Activated CD8-positive, alpha-beta memory T cell treated with anti-CD3 and anti-CD28 coated beads, Interleukin-2, amount 10 ng/mL, durations not matched to agents 7 days and 5 days (primary cell): ENCODE data around the gene GPR45. TPM values are rescaled to one million over a fixed set of nuclear protein-coding genes. Genes with fewer than 3 reads are reported as not detected.

Experiments
- ATAC-seq: fragments of 150-1000 bp; cut with Tn5 transposase; one replicate; pipeline ENCODE4 v1.10.0; 2021; ENCODE audit warnings: moderate library complexity
- CTCF ChIA-PET: fragments of 350-600 bp; sonication (Branson Sonifier 250); formaldehyde crosslinking; loops from one replicate; lab custom pipeline; 2021; ENCODE audit warnings: antibody characterized with exemption; lab: Charles Lee
- DNase-seq: peaks from one replicate; pipeline ENCODE4 v3.0.0-alpha.2; 2020
- H3K27ac Mint-ChIP-seq: one replicate; pipeline ENCODE4 v1.8.0; 2021; ENCODE audit warnings: mild to moderate bottlenecking, mixed read lengths
- H3K27me3 Mint-ChIP-seq: one replicate; pipeline ENCODE4 v1.8.0; 2021; ENCODE audit warnings: mixed read lengths
- H3K36me3 Mint-ChIP-seq: one replicate; pipeline ENCODE4 v1.8.0; 2021; ENCODE audit warnings: mild to moderate bottlenecking, mixed read lengths
- H3K4me1 Mint-ChIP-seq: one replicate; pipeline ENCODE4 v1.8.0; 2021; ENCODE audit warnings: mixed read lengths
- H3K4me3 Mint-ChIP-seq: one replicate; pipeline ENCODE4 v1.8.0; 2021; ENCODE audit warnings: mild to moderate bottlenecking, moderate library complexity, mixed read lengths
- H3K9me3 Mint-ChIP-seq: one replicate; pipeline ENCODE4 v1.8.0; 2022; ENCODE audit warnings: low read depth, mixed read lengths
- total RNA-seq, 2 experiments: library from RNA; stranded (reverse); gene quantifications; one replicate each; pipeline ENCODE4 v1.2.3, GENCODE V29; 2021

The GPR45 gene
- total RNA-seq, 2 experiments from 2014 or later, result not detected

DNA sequence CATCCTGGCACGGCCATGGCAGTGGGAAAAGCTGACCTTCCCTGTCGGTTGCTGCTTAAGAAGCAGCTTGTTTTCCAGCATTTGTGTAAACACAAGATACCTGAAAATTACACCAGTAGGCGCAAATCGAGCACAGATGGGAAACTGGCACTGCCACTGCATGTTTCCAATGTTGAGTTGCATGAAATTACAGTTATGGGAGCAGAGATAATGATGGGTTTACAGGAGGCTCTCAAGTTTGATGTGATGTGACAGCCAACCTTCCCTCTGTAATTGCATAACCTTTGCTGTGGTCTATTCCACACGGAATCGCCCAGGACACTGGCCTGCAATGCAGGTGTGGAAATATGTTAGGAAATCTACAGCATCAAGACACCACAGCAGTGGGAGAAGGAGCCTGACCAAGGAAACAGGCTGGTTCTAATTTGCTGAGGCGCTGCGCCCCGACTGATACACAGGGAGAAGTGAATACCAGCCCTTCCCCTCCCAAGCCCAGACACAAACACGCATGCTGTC is 17.4 kb downstream of the GPR45 start:
- CTCF ChIA-PET, result interaction anchor here (2.0 kb wide), 1 partner anchor 27 kb away, joined by 4 read pairs; no protein-coding TSS in a partner anchor
- ATAC-seq (no peak), DNase-seq (no peak)
- Mint-ChIP-seq H3K27me3 (peaks cover 4% of the 10 kb centered on the region), H3K36me3 (no peaks in the 10 kb centered on the region), H3K27ac (no peak overlapping the region), H3K9me3 (no peaks in the 10 kb centered on the region), H3K4me3 (no peak overlapping the region), H3K4me1 (no peaks in the 10 kb centered on the region)

DNA sequence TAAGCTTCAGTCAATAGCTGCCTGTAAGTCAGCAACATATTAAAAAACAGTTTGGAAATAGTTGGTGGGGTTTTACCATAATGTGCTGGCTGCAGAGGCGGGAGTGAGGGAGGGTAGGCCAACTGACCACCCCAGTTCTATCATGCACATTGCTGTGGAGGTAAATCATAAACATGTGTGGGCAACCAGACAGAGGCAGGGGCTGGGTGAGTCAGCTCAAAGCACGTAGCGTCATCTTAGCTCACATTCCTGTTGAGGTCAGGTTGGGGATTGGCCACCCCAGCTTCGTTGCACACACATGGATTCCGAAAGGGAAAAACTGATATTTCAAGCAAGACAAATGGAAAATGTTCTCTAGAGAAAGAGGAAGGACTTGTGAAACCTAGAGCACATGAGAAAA is 19.5 kb downstream of the GPR45 start:
- DNase-seq, result no peak
- Mint-ChIP-seq H3K4me1 (no peaks in the 10 kb centered on the region), H3K9me3 (no peaks in the 10 kb centered on the region), H3K27ac (no peak overlapping the region), H3K36me3 (peaks cover 4% of the 10 kb centered on the region), H3K4me3 (no peak overlapping the region), H3K27me3 (peaks cover 4% of the 10 kb centered on the region)
- CTCF ChIA-PET, result interaction anchor here (1.7 kb wide), 1 partner anchor 146 kb away, joined by 4 read pairs; no protein-coding TSS in a partner anchor
- no peak for ATAC-seq

DNA sequence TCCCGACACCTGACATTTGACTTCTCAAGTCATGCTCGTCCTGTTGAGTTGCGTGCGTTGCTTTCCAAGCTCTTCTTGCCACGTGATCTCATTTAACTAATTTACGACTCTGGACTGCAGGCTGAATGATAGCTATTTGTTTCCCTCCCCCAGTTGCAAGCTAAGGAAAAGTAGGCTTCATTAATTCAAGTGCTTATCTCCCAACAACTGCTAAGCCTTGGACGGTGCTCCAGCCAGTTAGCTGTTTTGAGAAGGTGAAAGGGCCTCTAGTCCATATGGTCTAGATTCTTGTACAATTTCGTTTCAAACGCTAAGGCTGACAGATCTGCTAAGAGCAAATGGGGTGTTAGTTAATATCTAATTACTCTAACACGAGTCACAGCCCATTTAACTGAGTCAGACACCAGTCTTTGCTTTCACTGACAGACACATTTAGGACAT is 21.1 kb downstream of the GPR45 start:
- Mint-ChIP-seq H3K27me3 (no peaks in the 10 kb centered on the region), H3K36me3 (peaks cover 6% of the 10 kb centered on the region), H3K27ac (no peak overlapping the region), H3K4me1 (no peaks in the 10 kb centered on the region), H3K9me3 (no peaks in the 10 kb centered on the region), H3K4me3 (no peak overlapping the region)
- CTCF ChIA-PET, result interaction anchor here (1.7 kb wide), 1 partner anchor 148 kb away, joined by 4 read pairs; no protein-coding TSS in a partner anchor
- ATAC-seq, result no peak
- DNase-seq, result no peak

DNA sequence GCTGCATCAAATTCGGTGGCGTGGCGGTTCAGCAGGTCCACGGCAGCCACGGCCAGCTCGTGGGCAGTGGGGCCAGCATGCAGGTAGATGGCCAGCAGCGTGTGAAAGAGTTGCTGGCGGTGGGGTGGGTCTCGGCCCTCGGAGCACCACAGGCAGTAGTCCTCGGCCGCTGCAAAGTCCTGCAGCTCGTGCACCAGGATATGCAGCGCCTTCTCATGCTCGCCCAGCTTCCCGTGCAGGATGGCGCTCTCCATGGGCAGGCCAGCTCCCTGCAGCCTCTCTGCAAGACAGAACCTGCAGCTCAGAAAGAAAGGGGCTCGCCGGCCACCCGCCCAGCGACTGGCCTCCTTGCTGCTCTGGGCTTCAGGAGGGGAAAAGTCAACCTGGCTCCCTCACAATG is 27.9 kb downstream of the GPR45 start:
- Mint-ChIP-seq H3K4me3 (no peak overlapping the region), H3K27me3 (no peaks in the 10 kb centered on the region), H3K36me3 (peaks cover 16% of the 10 kb centered on the region), H3K27ac (no peak overlapping the region), H3K9me3 (no peaks in the 10 kb centered on the region), H3K4me1 (no peaks in the 10 kb centered on the region)
- ATAC-seq, result no peak
- CTCF ChIA-PET, result no interaction called here
- DNase-seq, result no peak

DNA sequence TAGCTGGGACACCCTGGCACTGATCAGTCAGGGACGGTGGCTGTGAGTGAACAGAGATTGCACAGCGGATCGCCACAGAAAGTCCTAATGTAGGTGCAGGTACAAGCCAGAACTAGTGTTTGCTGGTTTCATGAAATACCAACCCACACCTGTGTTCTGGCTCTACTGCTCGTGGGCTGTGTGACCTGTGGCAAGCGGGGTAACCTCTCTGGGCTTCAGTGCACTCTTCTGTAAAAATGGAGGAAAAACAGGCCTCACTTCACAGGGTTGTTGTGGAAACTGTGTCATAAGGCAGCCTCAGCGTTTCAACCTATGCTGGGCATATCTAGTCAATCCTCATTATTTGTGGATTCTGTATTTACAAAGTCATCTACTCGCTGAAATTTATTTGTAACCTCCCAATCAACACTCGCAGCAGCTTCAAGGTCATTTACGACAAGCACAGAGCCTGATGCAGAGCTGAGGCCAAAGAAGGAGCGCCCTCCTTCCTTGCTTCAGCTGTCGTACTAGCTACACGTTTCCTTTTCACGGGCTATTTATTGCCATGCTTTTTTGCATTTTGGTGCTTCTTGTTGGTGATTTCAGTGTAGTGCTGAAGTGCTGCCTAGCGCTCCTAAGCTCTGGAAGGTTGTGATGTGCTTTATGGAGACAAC is 30.0 kb downstream of the GPR45 start:
- no peaks in the 10 kb centered on the region for H3K9me3 Mint-ChIP-seq
- CTCF ChIA-PET, result interaction anchor here (1.5 kb wide), 1 partner anchor 33 kb away, joined by 3 read pairs; no protein-coding TSS in a partner anchor
- no peaks in the 10 kb centered on the region for H3K4me1 Mint-ChIP-seq
- no peak overlapping the region for H3K4me3 Mint-ChIP-seq
- no peaks in the 10 kb centered on the region for H3K27me3 Mint-ChIP-seq
- H3K27ac Mint-ChIP-seq, result no peak overlapping the region
- no peak for DNase-seq
- peaks cover 13% of the 10 kb centered on the region for H3K36me3 Mint-ChIP-seq
- no peak for ATAC-seq

DNA sequence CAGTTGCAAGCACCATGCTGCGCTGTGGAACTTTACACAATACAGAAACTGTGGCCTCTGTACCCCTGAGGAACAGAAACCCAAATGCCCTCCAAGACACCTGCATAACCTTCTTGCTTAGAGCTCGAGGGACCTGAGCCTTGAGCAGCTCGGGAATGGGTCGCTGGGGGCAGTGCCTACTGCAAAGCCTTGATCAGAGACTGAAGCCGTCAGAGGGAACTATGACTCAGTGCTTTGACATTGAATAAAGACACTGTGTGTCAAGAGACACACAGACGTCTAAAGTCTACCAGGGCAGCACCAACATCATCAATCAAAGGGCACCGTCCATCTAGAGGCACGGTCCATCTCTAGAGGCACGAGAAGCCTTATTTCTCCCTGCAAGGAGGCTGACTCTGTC is 30.6 kb downstream of the GPR45 start:
- peaks cover 15% of the 10 kb centered on the region for H3K36me3 Mint-ChIP-seq
- no peak overlapping the region for H3K27ac Mint-ChIP-seq
- DNase-seq (no peak), ATAC-seq (no peak)
- H3K27me3 Mint-ChIP-seq, result no peaks in the 10 kb centered on the region
- CTCF ChIA-PET, result interaction anchor here (1.5 kb wide), 1 partner anchor 34 kb away, joined by 3 read pairs; no protein-coding TSS in a partner anchor
- H3K4me3 Mint-ChIP-seq, result no peak overlapping the region
- H3K4me1 Mint-ChIP-seq, result no peaks in the 10 kb centered on the region
- H3K9me3 Mint-ChIP-seq, result no peaks in the 10 kb centered on the region

DNA sequence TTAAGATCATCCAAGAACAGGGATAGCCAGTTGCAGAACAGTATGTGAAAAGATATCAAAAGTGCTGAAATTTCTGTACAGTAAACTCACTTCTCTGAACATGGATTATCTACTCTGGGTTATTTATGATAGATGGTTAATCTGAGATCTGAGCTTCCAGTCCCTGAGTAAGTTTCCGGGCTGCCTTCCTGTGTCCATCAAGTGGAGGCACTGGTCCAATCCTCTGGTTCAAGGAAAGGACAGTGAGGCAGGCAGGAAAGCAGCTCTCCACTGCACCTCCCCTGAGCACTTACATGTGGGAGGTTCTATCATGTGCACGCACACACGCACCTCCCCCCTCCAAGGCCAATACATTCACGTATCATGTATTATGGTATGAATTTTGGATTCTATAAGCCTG is 32.5 kb downstream of the GPR45 start:
- no peaks in the 10 kb centered on the region for H3K27me3 Mint-ChIP-seq
- DNase-seq (no peak), ATAC-seq (no peak)
- H3K4me1 Mint-ChIP-seq, result no peaks in the 10 kb centered on the region
- peaks cover 11% of the 10 kb centered on the region for H3K36me3 Mint-ChIP-seq
- no peaks in the 10 kb centered on the region for H3K9me3 Mint-ChIP-seq
- CTCF ChIA-PET, result interaction anchor here (0.6 to 0.8 kb wide), 2 partner anchors 32 to 36 kb away, joined by 3 read pairs; no protein-coding TSS in a partner anchor
- no peak overlapping the region for H3K4me3 Mint-ChIP-seq
- no peak overlapping the region for H3K27ac Mint-ChIP-seq

DNA sequence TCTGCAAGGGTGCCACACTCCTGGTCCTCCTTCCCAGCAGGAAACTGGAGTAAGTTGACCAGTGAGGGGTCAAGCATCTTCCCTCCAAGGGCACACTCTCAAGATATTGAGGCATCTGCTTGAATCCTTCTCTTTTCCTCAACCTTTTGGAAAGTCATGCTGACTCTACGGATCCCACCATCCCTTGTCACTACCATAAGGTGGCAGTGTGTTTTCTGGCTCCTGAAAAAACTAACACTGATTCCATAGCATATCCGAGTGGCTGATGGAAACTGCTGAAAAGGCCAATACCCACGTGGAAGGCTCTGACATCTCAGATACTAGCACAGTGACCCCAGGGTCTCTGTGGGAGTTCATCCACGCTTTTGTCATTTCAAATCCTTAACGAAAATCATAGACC is 37.1 kb downstream of the GPR45 start:
- CTCF ChIA-PET, result interaction anchor here (0.8 to 0.9 kb wide), 2 partner anchors 16 to 35 kb away, joined by 3 read pairs; no protein-coding TSS in a partner anchor
- Mint-ChIP-seq H3K4me3 (no peak overlapping the region), H3K9me3 (no peaks in the 10 kb centered on the region), H3K36me3 (peaks cover 14% of the 10 kb centered on the region), H3K27me3 (no peaks in the 10 kb centered on the region), H3K27ac (no peak overlapping the region), H3K4me1 (no peaks in the 10 kb centered on the region)
- DNase-seq (no peak), ATAC-seq (no peak)

DNA sequence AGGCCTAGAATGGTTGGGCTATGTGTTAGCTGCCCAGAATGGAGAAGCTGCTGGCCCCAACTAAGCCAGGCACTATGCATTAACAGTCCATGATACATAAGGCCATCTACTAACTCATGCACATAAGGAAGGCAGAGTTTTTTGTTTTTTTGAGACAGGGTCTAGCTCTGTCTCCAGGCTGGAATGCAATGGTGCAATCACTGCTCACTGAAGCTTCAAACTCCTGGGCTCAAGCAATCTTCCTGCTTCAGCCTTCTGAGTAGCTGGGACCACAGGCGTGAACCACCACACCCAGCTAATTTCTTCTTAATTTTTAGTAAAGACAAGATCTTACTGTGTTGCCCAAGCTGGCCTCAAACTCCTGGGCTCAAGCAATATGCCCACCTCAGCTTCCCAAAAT is 37.6 kb downstream of the GPR45 start:
- H3K27ac Mint-ChIP-seq, result no peak overlapping the region
- CTCF ChIA-PET, result interaction anchor here (0.8 kb wide), 1 partner anchor 35 kb away, joined by 3 read pairs; no protein-coding TSS in a partner anchor
- no peak overlapping the region for H3K4me3 Mint-ChIP-seq
- H3K9me3 Mint-ChIP-seq, result no peaks in the 10 kb centered on the region
- no peaks in the 10 kb centered on the region for H3K4me1 Mint-ChIP-seq
- no peaks in the 10 kb centered on the region for H3K27me3 Mint-ChIP-seq
- ATAC-seq, result no peak
- DNase-seq, result no peak
- H3K36me3 Mint-ChIP-seq, result peaks cover 14% of the 10 kb centered on the region

DNA sequence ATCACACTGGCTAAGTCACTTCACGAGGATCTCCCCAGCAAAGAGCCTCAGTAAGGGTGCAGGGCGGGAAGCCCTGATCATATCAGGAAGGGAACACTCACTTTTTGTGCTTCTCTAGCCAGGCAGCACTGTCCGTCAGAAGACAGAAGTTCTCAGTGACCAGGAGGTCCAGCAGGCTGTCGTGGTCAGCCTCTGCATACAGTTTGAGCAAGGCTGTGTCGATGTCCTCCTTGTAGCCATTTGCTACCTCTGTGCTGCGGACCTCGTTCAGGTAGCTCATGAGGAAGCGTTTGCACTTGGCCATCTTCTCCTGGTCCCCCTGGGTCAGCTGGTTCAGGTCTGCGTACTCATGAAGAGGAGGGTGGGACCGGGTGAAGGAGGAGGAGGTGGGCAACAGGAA is 38.7 kb downstream of the GPR45 start:
- Mint-ChIP-seq H3K4me1 (no peaks in the 10 kb centered on the region), H3K4me3 (no peak overlapping the region), H3K36me3 (peaks cover 12% of the 10 kb centered on the region), H3K27ac (no peak overlapping the region), H3K27me3 (no peaks in the 10 kb centered on the region), H3K9me3 (no peaks in the 10 kb centered on the region)
- no peak for DNase-seq
- no peak for ATAC-seq
- CTCF ChIA-PET, result no interaction called here

DNA sequence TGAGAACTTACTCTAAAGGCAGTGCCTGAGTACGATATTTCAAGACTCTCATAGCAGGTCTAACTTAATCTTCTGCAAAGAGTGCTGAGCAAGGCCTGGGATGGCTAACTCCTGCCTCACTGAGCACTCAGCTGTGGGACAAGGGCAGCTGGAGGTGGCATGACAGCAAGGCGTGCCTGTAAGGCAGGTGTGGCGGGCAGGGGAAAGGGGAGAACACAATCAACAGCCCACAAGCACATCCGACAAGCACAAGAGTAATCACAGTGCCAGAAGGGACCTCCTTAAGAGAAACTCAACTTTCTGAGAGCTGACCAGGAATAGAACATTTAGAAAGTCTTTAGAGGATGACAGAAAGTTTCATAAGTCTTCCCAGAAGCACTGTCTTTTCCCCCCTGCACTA is 42.0 kb downstream of the GPR45 start:
- Mint-ChIP-seq H3K36me3 (peaks cover 6% of the 10 kb centered on the region), H3K27me3 (no peaks in the 10 kb centered on the region), H3K27ac (peak overlapping the region; percentile 29), H3K4me3 (no peak overlapping the region), H3K9me3 (no peaks in the 10 kb centered on the region), H3K4me1 (peaks cover 2% of the 10 kb centered on the region)
- no peak for ATAC-seq
- no peak for DNase-seq
- CTCF ChIA-PET, result interaction anchor here (1.1 kb wide), 1 partner anchor 9 kb away, joined by 4 read pairs; no protein-coding TSS in a partner anchor

DNA sequence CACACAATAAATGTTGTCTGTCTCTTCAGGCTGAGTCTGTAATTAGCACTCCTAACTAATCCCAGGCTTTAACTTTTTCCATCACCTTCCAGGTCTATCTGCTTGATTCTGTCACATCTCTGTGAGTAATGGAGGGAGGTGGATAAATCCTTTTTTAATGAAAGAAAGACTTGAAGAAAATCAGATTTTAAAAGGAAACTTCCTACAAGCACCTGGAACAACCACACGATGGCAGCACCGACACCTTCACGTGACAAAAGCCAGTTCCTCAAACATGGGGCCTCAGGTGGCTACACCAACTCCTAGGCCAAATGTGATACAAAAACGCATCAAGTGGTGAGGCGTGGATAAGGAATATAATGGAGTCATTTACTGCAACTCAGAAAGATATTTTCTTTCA is 46.1 kb downstream of the GPR45 start:
- Mint-ChIP-seq H3K27me3 (no peaks in the 10 kb centered on the region), H3K4me3 (no peak overlapping the region), H3K9me3 (no peaks in the 10 kb centered on the region), H3K4me1 (peaks cover 2% of the 10 kb centered on the region), H3K36me3 (peaks cover 12% of the 10 kb centered on the region), H3K27ac (no peak overlapping the region)
- DNase-seq (peak; percentile 58), ATAC-seq (peak; percentile 47)
- CTCF ChIA-PET, result interaction anchor here (0.6 to 1.7 kb wide), 13 partner anchors 10 to 361 kb away, joined by 3 to 6 read pairs (median 3); no protein-coding TSS in a partner anchor

DNA sequence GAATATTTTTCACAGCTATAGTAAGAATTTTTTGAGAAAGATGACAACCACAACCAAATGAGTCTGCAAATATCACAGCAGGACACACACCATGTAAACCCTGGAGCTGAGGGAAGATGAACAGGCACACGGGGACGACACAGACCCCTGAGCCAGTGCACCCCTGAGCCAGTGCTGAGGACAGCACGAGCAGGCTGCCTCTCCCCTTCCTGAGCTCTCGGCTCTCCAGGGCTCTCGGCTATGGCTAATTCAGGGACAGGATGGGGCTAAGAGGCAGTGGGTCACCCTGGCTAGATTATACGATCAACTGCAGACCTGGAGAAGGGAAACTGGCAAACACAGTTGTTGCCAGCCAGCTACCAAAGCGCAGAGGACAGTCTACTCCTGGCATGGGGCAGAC is 46.6 kb downstream of the GPR45 start:
- Mint-ChIP-seq H3K27me3 (no peaks in the 10 kb centered on the region), H3K36me3 (peaks cover 12% of the 10 kb centered on the region), H3K4me1 (peaks cover 2% of the 10 kb centered on the region), H3K4me3 (no peak overlapping the region), H3K27ac (no peak overlapping the region), H3K9me3 (no peaks in the 10 kb centered on the region)
- DNase-seq, result no peak
- ATAC-seq, result no peak
- CTCF ChIA-PET, result interaction anchor here (0.6 to 1.7 kb wide), 13 partner anchors 10 to 361 kb away, joined by 3 to 6 read pairs (median 3); no protein-coding TSS in a partner anchor
